SJSA1 (cell line): ENCODE measurements around the gene ASGR2. TPM values are rescaled to one million over a fixed set of nuclear protein-coding genes. Genes with fewer than 3 reads are reported as not detected.

Experiments used
- DNase-seq, 2 experiments: peaks; one replicate each; pipeline ENCODE4 v3.0.0-alpha.2; 2015 to 2020; ENCODE audit warnings: low spot score in 2 of 2, low read depth in 1 of 2
- H3K27ac ChIP-seq: fragments of 250-450 bp; sonication (Bioruptor Pico); 2 replicates; pipeline ENCODE4 v1.5.1; 2020; ENCODE audit warnings: mild to moderate bottlenecking, moderate library complexity
- H3K27me3 ChIP-seq: fragments of 250-450 bp; sonication (Bioruptor Pico); replicated peaks from 2 replicates; pipeline ENCODE4 v1.5.1; 2020; ENCODE audit warnings: mild to moderate bottlenecking, moderate library complexity
- H3K36me3 ChIP-seq: fragments of 250-450 bp; sonication (Bioruptor Pico); 2 replicates; pipeline ENCODE4 v1.5.1; 2020; ENCODE audit warnings: mild to moderate bottlenecking
- H3K4me1 ChIP-seq: fragments of 250-450 bp; sonication (Bioruptor Pico); replicated peaks from 2 replicates; pipeline ENCODE4 v1.6.1; 2021; ENCODE audit warnings: mild to moderate bottlenecking
- H3K4me3 ChIP-seq: fragments of 250-450 bp; sonication (Bioruptor Pico); 2 replicates; pipeline ENCODE4 v1.5.1; 2020; ENCODE audit warnings: mild to moderate bottlenecking
- H3K9me3 ChIP-seq: fragments of 250-450 bp; sonication (Bioruptor Pico); replicated peaks from 2 replicates; pipeline ENCODE4 v1.5.1; 2020; ENCODE audit warnings: mild to moderate bottlenecking
- total RNA-seq: library from RNA; depleted of rRNA; stranded (reverse); fragments of >200 nt; shearing (Covaris generic); gene quantifications from 2 replicates; pipeline ENCODE4 v1.2.3, GENCODE V29; 2014

ASGR2 gene
- total RNA-seq, 1 experiment from 2014 or later = not detected

DNA sequence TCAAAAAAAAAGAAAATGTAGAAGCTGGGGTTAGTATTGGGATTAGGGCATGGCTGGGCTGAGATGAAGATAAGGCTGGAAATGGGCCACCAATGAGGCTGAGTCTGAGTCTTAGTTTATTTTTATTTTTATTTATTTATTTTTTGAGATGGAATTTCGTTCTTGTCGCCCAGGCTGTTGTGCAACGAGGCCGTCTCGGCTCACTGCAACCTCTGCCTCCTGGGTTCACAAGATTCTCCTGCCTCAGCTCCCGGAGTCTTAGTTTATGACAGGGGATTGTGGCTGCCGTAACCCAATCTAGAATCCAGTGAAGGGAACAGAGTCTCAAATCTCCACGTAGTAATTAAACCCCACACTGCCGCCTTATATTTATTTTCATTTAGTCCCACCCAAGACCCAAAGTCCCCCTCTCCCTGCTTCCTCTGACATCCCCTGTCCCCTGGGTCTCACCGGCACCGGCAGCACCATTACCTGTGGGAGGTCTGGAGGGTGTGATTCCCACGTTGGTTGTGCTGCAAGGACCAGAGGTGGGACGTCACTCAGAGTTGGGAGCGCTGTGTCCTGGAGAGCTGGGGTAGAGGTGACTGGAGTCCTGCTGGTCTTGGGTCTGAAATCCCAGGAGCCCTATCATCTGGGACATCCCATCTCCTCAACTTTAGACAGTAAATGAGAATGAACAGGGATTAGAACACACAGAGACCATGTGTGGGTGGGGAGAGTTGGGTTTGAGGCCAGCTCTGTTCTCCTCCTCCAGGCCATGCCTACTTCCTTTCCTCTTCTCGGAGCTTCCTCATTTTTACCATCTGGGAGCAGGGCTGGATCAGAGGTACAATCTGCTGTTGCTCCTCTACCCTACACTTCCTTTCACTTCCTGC, 34.8 kb downstream of the ASGR2 start, which contains the start of gene CLEC10A:
CLEC10A (minus strand) TSS at position 671 of the 875 bp plus-strand sequence. CDS start 1,439 bp downstream, outside the sequence.
- no peak for DNase-seq
- peaks cover 7% of the 10 kb centered on the region; the same call in 1 of the 2 replicates for H3K27me3 ChIP-seq
- H3K9me3 ChIP-seq = no peaks in the 10 kb centered on the region
- H3K4me1 ChIP-seq = no peaks in the 10 kb centered on the region
- no peaks in the 10 kb centered on the region for H3K36me3 ChIP-seq
- no peak within 1 kb of the TSS for H3K4me3 ChIP-seq
- H3K27ac ChIP-seq = no peak within 1 kb of the TSS

DNA sequence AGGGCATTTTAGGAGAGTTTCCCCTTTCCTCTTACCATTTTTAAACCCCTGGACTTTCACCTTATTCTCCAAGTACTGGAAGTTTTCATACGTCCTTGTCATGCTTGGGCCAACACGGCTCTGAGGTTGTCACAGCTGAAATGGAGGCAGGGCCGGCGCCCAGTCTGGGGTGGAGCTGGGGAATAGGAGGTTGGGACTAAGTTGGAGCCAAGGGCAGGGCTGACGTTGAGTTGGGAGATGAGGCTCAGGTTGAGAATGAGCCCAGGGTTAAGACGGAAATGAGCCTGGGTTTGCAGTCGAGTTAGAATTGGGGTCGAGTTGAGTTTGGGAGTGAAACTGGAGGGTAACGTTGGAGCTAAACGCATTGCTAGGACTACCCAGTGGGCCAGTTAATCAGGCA, 35.9 kb downstream of the ASGR2 start:
- H3K36me3 ChIP-seq = no peaks in the 10 kb centered on the region
- H3K4me3 ChIP-seq = no peak overlapping the region
- no peaks in the 10 kb centered on the region for H3K9me3 ChIP-seq
- H3K27ac ChIP-seq = no peak overlapping the region
- no peaks in the 10 kb centered on the region for H3K4me1 ChIP-seq
- DNase-seq = no peak
- H3K27me3 ChIP-seq = no peaks in the 10 kb centered on the region; the same call in 1 of the 2 replicates

DNA sequence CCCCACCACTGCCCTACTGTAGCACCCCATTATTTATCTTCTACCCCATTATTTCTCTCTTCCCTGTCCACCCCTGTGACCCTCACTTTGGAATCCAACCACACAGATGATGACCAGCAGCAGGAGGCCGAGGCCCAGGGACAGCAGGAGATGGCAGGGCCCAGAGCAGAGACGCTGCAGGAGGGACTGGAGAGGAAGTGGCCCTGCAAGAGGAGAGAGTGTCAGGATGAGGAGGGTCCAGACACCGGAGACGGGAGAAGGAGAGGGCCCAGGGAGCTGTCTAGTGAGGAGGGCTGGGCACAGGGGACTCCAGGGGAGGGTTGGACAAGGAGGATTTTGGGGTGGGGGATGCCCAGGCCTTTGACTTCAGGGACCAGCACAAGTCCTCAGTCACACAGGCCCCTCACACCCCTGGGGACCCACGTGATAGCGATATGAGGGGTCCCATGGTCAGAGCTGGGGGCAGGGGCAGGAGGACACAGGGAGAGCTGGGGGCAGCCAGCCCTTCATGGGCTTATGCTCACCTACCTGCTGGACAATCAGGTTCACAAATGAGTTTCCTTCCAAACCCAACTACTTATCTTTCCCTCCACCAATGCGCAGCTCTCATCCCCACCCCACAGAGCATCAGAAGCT, 36.6 kb downstream of the ASGR2 start:
- DNase-seq = no peak
- Histone ChIP-seq H3K27me3 (no peaks in the 10 kb centered on the region; the same call in 1 of the 2 replicates), H3K9me3 (no peaks in the 10 kb centered on the region), H3K27ac (no peak overlapping the region), H3K4me1 (no peaks in the 10 kb centered on the region), H3K4me3 (no peak overlapping the region), H3K36me3 (no peaks in the 10 kb centered on the region)

DNA sequence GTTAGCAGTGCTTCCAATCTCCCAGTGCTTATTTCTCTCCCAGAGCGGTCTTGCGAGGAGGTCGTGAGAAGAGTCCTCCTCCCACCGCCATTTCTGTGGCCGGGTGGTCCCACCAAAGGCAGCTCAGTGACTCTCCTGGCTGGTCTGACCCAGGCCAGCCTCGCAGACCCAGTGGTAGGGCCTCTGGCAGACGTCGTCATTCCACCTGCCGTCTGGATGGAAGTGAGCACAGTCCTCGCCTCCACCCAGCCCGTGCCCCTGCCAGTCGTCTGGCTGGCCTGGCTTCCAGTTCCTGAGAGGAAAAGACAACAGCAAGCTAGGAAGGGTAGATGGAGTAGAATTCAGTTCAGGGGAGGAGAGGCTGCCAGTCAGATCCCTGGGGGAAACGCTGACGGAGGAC, 39.7 kb downstream of the ASGR2 start:
- no peaks in the 10 kb centered on the region; the same call in 1 of the 2 replicates for H3K27me3 ChIP-seq
- no peaks in the 10 kb centered on the region for H3K36me3 ChIP-seq
- DNase-seq = no peak
- no peak overlapping the region for H3K4me3 ChIP-seq
- no peaks in the 10 kb centered on the region for H3K4me1 ChIP-seq
- no peaks in the 10 kb centered on the region for H3K9me3 ChIP-seq
- H3K27ac ChIP-seq = no peak overlapping the region

DNA sequence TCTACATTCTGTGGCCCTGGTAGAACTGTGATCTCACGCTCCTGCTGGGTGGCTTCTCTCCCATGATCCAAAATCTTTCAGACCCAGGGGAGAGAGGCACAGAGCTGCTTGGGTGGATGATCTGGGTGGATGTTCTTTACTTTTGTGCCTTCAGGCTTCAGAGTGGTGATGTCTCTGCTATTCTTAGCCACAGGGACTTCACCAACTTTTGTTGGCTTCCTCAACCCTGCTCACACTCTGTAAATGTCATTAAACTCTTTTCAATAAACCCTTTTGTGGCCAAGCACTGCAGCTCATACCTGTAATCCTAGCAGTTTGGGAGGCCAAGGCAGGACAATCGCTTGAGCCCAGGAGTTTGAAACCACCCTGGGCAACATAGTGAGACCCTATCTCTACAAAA, 42.2 kb downstream of the ASGR2 start:
- H3K4me3 ChIP-seq = no peak overlapping the region
- H3K9me3 ChIP-seq = no peaks in the 10 kb centered on the region
- H3K27me3 ChIP-seq = no peaks in the 10 kb centered on the region; the same call in 1 of the 2 replicates
- no peaks in the 10 kb centered on the region for H3K36me3 ChIP-seq
- no peaks in the 10 kb centered on the region for H3K4me1 ChIP-seq
- DNase-seq = no peak
- no peak overlapping the region for H3K27ac ChIP-seq

DNA sequence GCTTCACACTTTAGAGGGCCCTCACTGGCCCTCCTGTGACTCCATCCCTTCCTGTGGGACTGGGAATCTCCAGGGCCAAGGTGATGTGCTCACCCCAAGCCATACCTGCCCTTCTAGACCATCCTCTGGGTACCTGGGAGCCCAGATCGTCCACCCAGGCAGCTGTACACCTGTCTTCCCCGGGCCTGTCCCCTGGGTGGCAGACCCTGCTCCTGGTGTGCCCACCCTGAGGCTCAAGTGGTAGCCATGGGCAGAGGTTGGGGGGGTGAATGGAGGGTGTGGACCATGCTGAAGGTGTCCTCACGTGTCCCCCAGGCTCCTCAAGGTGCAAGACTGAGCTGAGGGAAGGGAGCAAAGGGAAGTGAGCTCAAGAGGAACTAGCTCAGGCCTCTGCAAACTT, 43.9 kb downstream of the ASGR2 start:
- Histone ChIP-seq H3K36me3 (no peaks in the 10 kb centered on the region), H3K9me3 (no peaks in the 10 kb centered on the region), H3K4me3 (no peak overlapping the region), H3K27ac (no peak overlapping the region), H3K27me3 (no peaks in the 10 kb centered on the region; the same call in 1 of the 2 replicates), H3K4me1 (no peaks in the 10 kb centered on the region)
- DNase-seq = no peak

DNA sequence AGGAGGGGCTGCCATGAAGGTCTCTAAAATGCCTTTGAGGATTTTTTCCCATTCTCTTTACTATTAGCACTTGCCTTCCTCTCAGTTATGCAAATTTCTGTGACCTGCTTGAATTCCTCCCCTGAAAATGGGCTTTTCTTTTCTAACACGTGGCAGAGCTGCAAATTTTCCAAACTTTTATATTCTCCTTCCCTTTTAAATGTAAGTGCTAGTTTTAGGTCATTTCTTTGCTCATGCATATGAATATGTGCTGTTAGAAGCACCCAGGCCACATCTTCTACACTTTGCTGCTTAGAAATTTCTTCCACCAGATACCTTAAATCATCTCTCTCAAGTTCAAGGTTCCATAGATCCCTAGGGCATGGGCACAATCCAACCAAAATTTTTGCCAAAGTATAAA, 46.4 kb downstream of the ASGR2 start:
- no peak for DNase-seq
- Histone ChIP-seq H3K4me1 (no peaks in the 10 kb centered on the region), H3K27me3 (no peaks in the 10 kb centered on the region; the same call in 1 of the 2 replicates)

DNA sequence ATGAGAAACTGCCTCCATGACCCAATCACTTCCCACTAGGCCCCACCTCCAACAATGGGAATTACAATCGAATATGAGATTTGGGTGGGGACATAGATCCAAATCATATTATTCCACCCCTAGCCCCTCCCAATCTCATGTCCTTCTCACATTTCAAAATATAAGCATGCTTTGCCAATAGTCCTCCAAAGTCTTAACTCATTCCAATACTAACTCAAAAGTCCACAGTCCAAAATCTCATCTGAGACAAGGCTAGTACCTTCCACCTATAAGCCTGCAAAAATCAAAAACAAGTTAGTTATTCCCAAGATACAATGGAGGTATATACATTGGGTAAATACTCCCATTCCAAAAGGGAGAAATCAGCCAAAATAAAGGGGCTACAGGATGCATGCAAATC, 47.4 kb downstream of the ASGR2 start:
- Histone ChIP-seq H3K9me3 (no peaks in the 10 kb centered on the region), H3K27me3 (no peaks in the 10 kb centered on the region; the same call in 1 of the 2 replicates), H3K27ac (no peak overlapping the region), H3K36me3 (no peaks in the 10 kb centered on the region), H3K4me3 (no peak overlapping the region), H3K4me1 (no peaks in the 10 kb centered on the region)
- no peak for DNase-seq

More for the DNA sequence above, 46.4 kb downstream of the ASGR2 start:
- no peaks in the 10 kb centered on the region for H3K9me3 ChIP-seq
- no peak overlapping the region for H3K27ac ChIP-seq
- H3K36me3 ChIP-seq = no peaks in the 10 kb centered on the region
- H3K4me3 ChIP-seq = no peak overlapping the region

DNA sequence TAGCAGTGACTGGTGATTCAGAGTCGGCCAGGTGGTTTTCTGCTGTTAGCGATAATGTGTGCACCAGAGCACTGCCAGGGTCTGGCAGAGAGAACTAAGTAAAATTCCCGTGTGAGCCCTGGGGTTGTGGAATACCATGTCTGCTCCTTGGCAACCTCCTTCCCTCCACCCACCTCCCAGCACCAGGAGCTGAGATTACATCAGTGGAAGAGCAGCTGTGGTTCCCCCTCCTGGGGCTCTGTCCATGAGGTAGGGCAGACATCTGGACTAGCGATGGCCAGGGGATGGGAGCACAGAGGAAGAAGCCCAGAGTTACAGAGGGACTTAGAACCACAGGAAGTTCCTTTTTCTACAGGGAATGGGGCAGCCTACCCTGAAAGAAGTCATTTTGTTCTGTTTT, 50.4 kb downstream of the ASGR2 start:
- Histone ChIP-seq H3K4me1 (peaks cover 10% of the 10 kb centered on the region), H3K9me3 (no peaks in the 10 kb centered on the region), H3K27me3 (no peaks in the 10 kb centered on the region), H3K27ac (no peak overlapping the region), H3K36me3 (no peaks in the 10 kb centered on the region), H3K4me3 (no peak overlapping the region)
- DNase-seq = no peak

DNA sequence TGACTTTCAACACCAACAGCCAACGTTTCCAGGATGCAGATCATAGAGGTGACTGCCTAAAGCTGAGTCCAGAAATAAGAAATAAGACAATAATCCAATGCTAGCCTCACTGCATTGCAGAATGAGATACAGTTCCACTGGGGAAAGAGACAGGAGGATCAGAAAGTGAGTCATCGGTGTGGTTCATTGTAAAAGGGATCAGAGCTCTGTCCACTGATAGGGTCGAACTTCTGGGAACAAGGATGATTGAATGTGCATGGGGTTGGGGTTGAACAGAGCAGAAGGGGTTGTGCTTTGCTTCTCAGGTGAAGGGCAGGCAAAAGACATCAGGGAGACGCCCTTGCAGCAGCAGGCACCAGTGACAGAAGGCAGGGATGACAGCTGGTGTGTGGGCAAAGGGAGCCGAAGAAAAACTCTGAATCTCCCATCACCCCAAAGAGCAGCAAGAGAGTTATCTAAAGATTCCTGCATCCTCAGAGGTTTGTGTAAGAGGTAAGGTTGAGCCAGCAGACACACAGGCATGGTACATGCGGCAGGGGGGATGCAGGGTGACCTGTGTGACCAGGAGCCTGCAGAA, 51.0 kb downstream of the ASGR2 start:
- Histone ChIP-seq H3K27ac (no peak overlapping the region), H3K36me3 (no peaks in the 10 kb centered on the region)
- no peak for DNase-seq

DNA sequence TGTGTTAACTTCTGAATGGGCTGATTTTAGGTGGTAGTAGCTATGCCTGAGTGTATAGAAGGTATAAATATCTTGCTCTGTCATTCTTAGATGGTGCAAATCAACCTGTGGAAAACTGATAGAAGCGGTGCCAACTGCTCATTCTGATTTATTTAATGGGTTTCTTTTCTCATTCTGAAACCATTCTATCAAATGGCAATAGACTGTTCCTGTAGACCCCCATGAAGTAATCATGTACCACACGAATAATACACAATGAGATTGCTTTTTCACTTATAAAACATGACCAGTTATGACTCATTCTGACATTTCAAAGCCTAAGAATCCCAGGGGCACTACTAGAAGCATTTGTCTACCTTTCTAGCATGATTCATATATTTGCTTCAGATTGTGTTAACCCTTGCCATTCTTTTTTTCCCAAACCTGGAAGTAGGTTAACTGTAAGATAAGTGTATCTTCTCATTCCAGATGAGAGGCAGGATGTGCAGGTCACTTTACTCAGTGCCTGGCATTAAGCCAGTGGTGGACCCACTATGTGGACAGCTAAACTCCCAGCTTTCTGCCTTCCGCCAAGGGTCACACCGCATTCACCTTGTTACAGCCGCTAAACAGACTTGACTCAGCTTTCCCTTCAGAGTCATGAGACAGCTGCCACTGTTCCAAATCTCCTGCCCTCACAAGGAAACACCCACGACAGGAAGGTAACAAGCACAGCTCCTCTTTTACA, 54.3 kb downstream of the ASGR2 start:
- Histone ChIP-seq H3K9me3 (no peaks in the 10 kb centered on the region), H3K36me3 (no peaks in the 10 kb centered on the region), H3K4me3 (no peak overlapping the region), H3K4me1 (peaks cover 23% of the 10 kb centered on the region), H3K27me3 (no peaks in the 10 kb centered on the region), H3K27ac (no peak overlapping the region)
- peak; percentile 55 to 64 for DNase-seq

More for the DNA sequence above, 51.0 kb downstream of the ASGR2 start:
- Histone ChIP-seq H3K9me3 (no peaks in the 10 kb centered on the region), H3K27me3 (no peaks in the 10 kb centered on the region), H3K4me1 (peaks cover 17% of the 10 kb centered on the region), H3K4me3 (no peak overlapping the region)

DNA sequence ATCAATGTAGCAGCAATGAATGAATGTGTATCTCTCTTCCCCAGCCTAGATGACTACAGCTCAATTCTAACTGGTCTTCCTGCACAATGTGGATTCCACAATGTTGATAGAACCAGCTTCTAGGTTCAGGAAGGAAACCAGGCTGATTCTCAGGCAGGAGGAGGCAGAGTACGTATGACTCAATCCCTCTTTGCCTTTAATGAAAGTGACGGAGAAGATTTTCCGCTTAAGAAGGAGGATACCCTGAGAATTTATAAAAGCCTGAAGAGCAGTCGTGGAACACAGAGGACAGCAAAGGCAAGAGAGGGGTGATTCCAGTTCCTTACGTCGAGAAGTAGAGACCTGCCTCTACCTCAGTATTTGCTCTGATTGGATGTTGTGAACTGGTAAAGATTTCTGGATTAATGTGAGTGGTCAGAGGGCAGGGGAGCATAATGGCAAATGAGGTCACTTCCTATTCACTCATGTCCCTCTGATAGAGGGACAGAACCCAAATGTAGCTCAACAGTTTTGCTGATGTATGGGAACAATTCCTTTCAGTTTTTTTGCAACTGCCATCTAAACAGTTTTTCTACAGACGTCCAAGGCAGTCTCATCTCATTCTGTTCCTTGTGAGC, 55.7 kb downstream of the ASGR2 start:
- no peak for DNase-seq
- Histone ChIP-seq H3K4me3 (no peak overlapping the region), H3K27me3 (no peaks in the 10 kb centered on the region), H3K27ac (peak overlapping the region; percentile 18; the same call in 1 of the 2 replicates), H3K36me3 (no peaks in the 10 kb centered on the region), H3K4me1 (peaks cover 23% of the 10 kb centered on the region), H3K9me3 (no peaks in the 10 kb centered on the region)

DNA sequence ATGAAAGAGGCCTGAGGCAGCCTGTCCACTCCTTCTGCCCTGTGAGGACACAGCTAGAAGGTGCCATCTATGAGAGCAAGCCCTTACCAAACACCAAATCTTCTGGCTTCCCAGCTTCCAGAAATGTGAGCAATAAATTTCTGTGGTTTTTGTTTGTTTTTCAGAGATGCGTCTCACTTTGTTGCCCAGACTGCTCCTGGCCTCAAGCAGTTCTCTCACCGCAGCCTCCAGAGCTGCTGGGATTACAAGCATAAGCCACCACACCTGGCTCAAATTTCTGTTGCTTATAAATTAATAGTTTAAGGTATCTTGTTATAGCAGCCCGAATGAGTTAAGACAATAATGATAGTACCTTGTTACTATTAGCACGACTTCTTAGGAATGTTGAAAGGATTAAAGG, 58.2 kb downstream of the ASGR2 start:
- Histone ChIP-seq H3K27ac (no peak overlapping the region), H3K4me1 (peaks cover 23% of the 10 kb centered on the region), H3K27me3 (no peaks in the 10 kb centered on the region), H3K4me3 (no peak overlapping the region), H3K36me3 (no peaks in the 10 kb centered on the region), H3K9me3 (no peaks in the 10 kb centered on the region)
- peak in 1 of 2 experiments; percentile 25 for DNase-seq
